Hepatocyte (in vitro differentiated cells): ENCODE data around the gene NOS1AP. TPM values are rescaled to one million over a fixed set of nuclear protein-coding genes. Genes with fewer than 3 reads are reported as not detected.

Experiments
- DNase-seq: peaks from one replicate; pipeline ENCODE4 v3.0.0-alpha.2; 2016; ENCODE audit warnings: low spot score
- H2AFZ ChIP-seq: fragments of 200-600 bp; sonication (generic); 2 replicates; pipeline ENCODE4 v1.6.0; 2016; ENCODE audit warnings: antibody characterized with exemption, mild to moderate bottlenecking
- H3K27ac ChIP-seq: fragments of 200-600 bp; sonication (generic); 2 replicates; pipeline ENCODE4 v1.5.1; 2016; ENCODE audit warnings: mild to moderate bottlenecking
- H3K27me3 ChIP-seq: fragments of 200-600 bp; sonication (generic); 2 replicates; pipeline ENCODE4 v1.6.1; 2016
- H3K36me3 ChIP-seq: fragments of 200-600 bp; sonication (generic); replicated peaks from 2 replicates; pipeline ENCODE4 v1.5.1; 2016; ENCODE audit warnings: low read depth; ENCODE audit not compliant: insufficient read depth
- H3K4me1 ChIP-seq: fragments of 200-600 bp; sonication (generic); 2 replicates; pipeline ENCODE4 v1.5.1; 2016; ENCODE audit warnings: mild to moderate bottlenecking, moderate library complexity; ENCODE audit not compliant: insufficient read depth
- H3K4me2 ChIP-seq: fragments of 200-600 bp; sonication (generic); 2 replicates; pipeline ENCODE4 v1.6.0; 2016
- H3K4me3 ChIP-seq: fragments of 200-600 bp; sonication (generic); 2 replicates; pipeline ENCODE4 v1.5.1; 2016; ENCODE audit warnings: mild to moderate bottlenecking
- H3K79me2 ChIP-seq: fragments of 200-600 bp; sonication (generic); 2 replicates; pipeline ENCODE4 v1.6.0; 2017; ENCODE audit warnings: mild to moderate bottlenecking
- H3K9me2 ChIP-seq: fragments of 200-600 bp; sonication (generic); replicated peaks from 2 replicates; pipeline ENCODE4 v1.6.0; 2017; ENCODE audit warnings: mild to moderate bottlenecking; ENCODE audit not compliant: insufficient read depth
- H3K9me3 ChIP-seq: fragments of 200-600 bp; sonication (generic); 2 replicates; pipeline ENCODE4 v1.5.1; 2016; ENCODE audit warnings: low read depth, mild to moderate bottlenecking
- H4K20me1 ChIP-seq: fragments of 200-600 bp; sonication (generic); 2 replicates; pipeline ENCODE4 v1.6.0; 2016; ENCODE audit warnings: mild to moderate bottlenecking; ENCODE audit not compliant: insufficient read depth, poor library complexity, severe bottlenecking
- EZH2 ChIP-seq: fragments of 200-600 bp; sonication (generic); IDR thresholded peaks from 2 replicates; pipeline ENCODE4 v1.6.1; 2016; ENCODE audit warnings: antibody characterized with exemption, mild to moderate bottlenecking, borderline replicate concordance
- EZH2phosphoT487 ChIP-seq: fragments of 200-600 bp; sonication (generic); IDR thresholded peaks from one replicate; pipeline ENCODE4 v1.6.1; 2018; ENCODE audit warnings: antibody characterized with exemption, mild to moderate bottlenecking, low read depth, moderate library complexity; ENCODE audit not compliant: unreplicated experiment, severe bottlenecking
- WGBS: methylation state at CpG from one replicate; pipeline ENCODE4 v1.1.6; 2016; ENCODE audit warnings: low lambda C conversion rate; ENCODE audit errors: missing lambda C conversion rate; 5-methylcytosine and 5-hydroxymethylcytosine counted together
- polyA plus RNA-seq: library from polyadenylated mRNA; unstranded; fragments of >200 nt; fragmentation: Nextera tagmentation; extraction: Ambion mirVana; gene quantifications from 2 replicates; pipeline ENCODE4 v1.2.1, GENCODE V29; 2016
- total RNA-seq: library from RNA; depleted of rRNA; stranded (reverse); fragments of >200 nt; gene quantifications from 2 replicates; pipeline ENCODE4 v1.2.3, GENCODE V29; 2014
- TF ChIP-seq, protein P1 (sequence below): fragments of 200-600 bp; sonication (generic); IDR thresholded peaks from 2 replicates; pipeline ENCODE4 v1.5.1; 2016; ENCODE audit warnings: antibody characterized with exemption, mild to moderate bottlenecking; ENCODE audit not compliant: poor library complexity

The NOS1AP gene
- total and polyA plus RNA-seq, 2 experiments from 2014 or later = 0.97 to 4.4 TPM

DNA sequence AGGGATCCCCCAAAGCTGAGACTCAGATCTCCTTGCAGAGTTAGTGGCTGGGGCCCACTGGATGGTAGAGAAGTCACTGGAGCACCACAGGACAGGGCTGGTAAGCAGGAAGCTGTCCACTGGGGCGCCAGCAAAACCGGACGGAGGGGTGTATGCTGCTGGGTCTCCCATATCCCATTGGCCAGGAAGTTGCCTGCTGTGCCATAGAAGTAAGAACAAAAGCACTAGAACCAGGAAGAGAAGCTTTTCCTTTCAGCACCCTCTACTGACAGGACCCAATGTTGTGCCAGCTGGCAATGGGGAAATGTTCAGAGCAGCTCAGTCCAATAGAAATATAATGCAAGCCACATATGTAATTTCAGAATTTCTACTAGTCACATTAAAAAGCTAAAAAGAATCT, 160.6 kb downstream of the NOS1AP start:
- TF ChIP-seq EZH2 (no peak), EZH2phosphoT487 (no peak)
- TF ChIP-seq, protein P1, sequence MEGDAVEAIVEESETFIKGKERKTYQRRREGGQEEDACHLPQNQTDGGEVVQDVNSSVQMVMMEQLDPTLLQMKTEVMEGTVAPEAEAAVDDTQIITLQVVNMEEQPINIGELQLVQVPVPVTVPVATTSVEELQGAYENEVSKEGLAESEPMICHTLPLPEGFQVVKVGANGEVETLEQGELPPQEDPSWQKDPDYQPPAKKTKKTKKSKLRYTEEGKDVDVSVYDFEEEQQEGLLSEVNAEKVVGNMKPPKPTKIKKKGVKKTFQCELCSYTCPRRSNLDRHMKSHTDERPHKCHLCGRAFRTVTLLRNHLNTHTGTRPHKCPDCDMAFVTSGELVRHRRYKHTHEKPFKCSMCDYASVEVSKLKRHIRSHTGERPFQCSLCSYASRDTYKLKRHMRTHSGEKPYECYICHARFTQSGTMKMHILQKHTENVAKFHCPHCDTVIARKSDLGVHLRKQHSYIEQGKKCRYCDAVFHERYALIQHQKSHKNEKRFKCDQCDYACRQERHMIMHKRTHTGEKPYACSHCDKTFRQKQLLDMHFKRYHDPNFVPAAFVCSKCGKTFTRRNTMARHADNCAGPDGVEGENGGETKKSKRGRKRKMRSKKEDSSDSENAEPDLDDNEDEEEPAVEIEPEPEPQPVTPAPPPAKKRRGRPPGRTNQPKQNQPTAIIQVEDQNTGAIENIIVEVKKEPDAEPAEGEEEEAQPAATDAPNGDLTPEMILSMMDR = no peak
- H3K27me3 ChIP-seq = no peaks in the 10 kb centered on the region
- DNase-seq = no peak
- no peak overlapping the region for H3K4me3 ChIP-seq
- 70% methylated on average over 3 of the region's 3 CpGs for WGBS
- no peak overlapping the region for H3K4me2 ChIP-seq
- no peaks in the 10 kb centered on the region for H3K4me1 ChIP-seq
- no peak overlapping the region for H2AFZ ChIP-seq
- H3K79me2 ChIP-seq = peaks cover 4% of the 10 kb centered on the region
- H3K9me2 ChIP-seq = no peaks in the 10 kb centered on the region
- no peak overlapping the region for H3K27ac ChIP-seq
- H3K36me3 ChIP-seq = no peaks in the 10 kb centered on the region
- H4K20me1 ChIP-seq = no peaks in the 10 kb centered on the region
- no peaks in the 10 kb centered on the region for H3K9me3 ChIP-seq

DNA sequence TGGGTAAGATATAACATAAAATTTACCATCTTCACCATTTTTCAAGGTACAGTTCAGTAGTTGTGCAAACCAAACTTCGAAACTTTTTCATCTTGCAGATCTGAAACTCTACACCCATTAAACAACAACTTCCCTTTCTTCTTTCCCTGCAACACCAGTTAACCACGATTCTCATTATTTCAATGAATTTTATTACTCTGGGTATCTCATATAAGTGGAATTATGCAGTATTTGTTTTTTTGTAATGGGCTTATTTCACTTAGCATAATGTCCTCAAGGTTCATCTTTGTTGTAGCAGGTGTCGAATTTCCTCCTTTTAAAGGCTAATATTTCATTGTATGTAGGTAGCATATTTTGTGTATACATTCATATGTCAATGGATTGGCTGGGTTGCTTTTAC, 161.0 kb downstream of the NOS1AP start:
- no peak overlapping the region for H3K27ac ChIP-seq
- 71% methylated on average over 3 of the region's 3 CpGs for WGBS

DNA sequence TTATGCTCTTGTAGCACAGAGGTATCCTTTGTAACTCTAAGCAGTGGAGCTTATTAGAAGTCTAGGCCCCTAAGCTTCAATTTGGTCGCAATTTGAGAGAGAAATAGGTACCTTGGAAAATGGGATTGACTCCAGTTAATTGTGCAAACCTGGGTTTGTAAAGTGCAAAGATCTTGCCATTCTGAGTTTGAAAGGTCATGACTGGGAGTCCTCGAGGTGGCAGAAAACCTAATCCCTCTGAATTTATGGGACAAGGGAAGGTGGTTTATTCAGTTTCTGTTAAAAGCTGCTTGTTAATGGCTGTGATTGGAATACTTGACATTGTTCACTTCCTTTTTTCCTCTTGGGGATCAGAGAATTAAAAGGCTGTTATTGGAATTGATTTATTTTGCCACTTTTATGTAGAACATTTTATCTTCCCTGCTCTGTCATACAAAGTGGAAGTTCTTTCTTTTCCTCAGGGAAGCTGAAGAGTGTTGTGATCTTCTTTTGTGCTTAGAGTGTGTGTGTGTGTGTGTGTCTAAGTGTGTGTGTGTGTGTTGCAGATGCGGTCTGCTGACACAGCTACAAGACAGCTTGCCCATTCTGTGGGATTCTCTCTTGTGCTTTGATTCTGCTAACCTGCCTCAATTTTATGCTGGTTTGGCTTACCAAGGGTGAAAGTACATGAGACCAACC, 162.7 kb downstream of the NOS1AP start:
- no peaks in the 10 kb centered on the region for H3K36me3 ChIP-seq
- H3K27ac ChIP-seq = no peak overlapping the region
- H3K4me1 ChIP-seq = no peaks in the 10 kb centered on the region
- no peaks in the 10 kb centered on the region for H3K9me3 ChIP-seq
- TF ChIP-seq, protein P1 = no peak
- TF ChIP-seq EZH2phosphoT487 = no peak
- TF ChIP-seq EZH2 = no peak
- DNase-seq = no peak
- no peaks in the 10 kb centered on the region for H4K20me1 ChIP-seq
- H3K4me2 ChIP-seq = no peak overlapping the region
- H3K4me3 ChIP-seq = no peak overlapping the region
- 60% methylated on average over 3 of the region's 3 CpGs for WGBS
- H3K27me3 ChIP-seq = no peaks in the 10 kb centered on the region
- H3K9me2 ChIP-seq = no peaks in the 10 kb centered on the region
- H3K79me2 ChIP-seq = peaks cover 6% of the 10 kb centered on the region
- H2AFZ ChIP-seq = no peak overlapping the region

More for the DNA sequence above, 161.0 kb downstream of the NOS1AP start:
- no peaks in the 10 kb centered on the region for H3K9me3 ChIP-seq
- H2AFZ ChIP-seq = no peak overlapping the region
- no peak overlapping the region for H3K4me3 ChIP-seq
- no peaks in the 10 kb centered on the region for H4K20me1 ChIP-seq
- no peaks in the 10 kb centered on the region for H3K4me1 ChIP-seq
- H3K4me2 ChIP-seq = no peak overlapping the region
- no peak for DNase-seq
- no peaks in the 10 kb centered on the region for H3K36me3 ChIP-seq
- H3K79me2 ChIP-seq = peaks cover 4% of the 10 kb centered on the region
- no peaks in the 10 kb centered on the region for H3K9me2 ChIP-seq
- no peaks in the 10 kb centered on the region for H3K27me3 ChIP-seq
- TF ChIP-seq EZH2 (no peak), EZH2phosphoT487 (no peak)
- TF ChIP-seq, protein P1 = no peak

DNA sequence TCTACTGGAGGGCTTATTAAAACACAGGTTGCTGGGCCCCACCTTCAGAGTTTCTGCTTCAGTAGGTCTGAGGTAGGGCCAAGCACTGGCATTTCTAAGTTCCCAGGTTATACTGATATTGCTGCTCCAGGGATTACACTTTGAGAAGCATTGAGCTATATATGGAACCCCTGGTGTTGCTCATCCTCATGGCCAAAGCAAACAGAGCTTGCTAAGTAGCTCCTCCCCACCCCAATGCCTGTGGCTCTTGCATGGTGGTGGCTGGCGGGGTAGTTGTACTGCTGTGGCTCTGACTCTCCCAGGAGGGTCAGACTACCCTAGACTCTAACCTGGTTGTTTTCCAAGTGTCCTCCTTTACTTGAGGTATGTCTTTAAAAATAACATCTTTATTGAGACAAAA, 163.6 kb downstream of the NOS1AP start:
- H4K20me1 ChIP-seq = no peaks in the 10 kb centered on the region
- H3K27ac ChIP-seq = no peak overlapping the region
- no peak for DNase-seq
- no peaks in the 10 kb centered on the region for H3K9me3 ChIP-seq
- H3K36me3 ChIP-seq = no peaks in the 10 kb centered on the region
- no peaks in the 10 kb centered on the region for H3K4me1 ChIP-seq
- H3K27me3 ChIP-seq = no peaks in the 10 kb centered on the region
- TF ChIP-seq EZH2phosphoT487 (no peak), EZH2 (no peak)
- TF ChIP-seq, protein P1 = no peak
- H3K79me2 ChIP-seq = peaks cover 7% of the 10 kb centered on the region
- 94% methylated on average over 1 of the region's 1 CpG for WGBS
- no peak overlapping the region for H3K4me3 ChIP-seq
- no peaks in the 10 kb centered on the region for H3K9me2 ChIP-seq
- no peak overlapping the region for H3K4me2 ChIP-seq
- no peak overlapping the region for H2AFZ ChIP-seq
